Measurements from ENCODE around the gene C1orf50.
"Not testable (repeated sequence)": the region's sequence is repeated elsewhere in the genome, so short reads cannot be mapped to it uniquely, and the experiment has no call there.

Gene C1orf50

GRCh38 chr1:42745851-42746250 is 21.2 kb upstream of the C1orf50 start:
- H3K4me3 ChIP-seq (ENCODE audit: low read depth, low read length), result no peak overlapping the region
- no peak for TF ChIP-seq CTCF (IDR thresholded peaks at IDR 0.05; ENCODE audit: borderline replicate concordance, insufficient read depth, low read depth, low read length)

GRCh38 chr1:42746436-42747105 is 20.5 kb upstream of the C1orf50 start:
- no peak for TF ChIP-seq CTCF (IDR thresholded peaks at IDR 0.05; ENCODE audit: borderline replicate concordance, insufficient read depth, low read depth, low read length)
- H3K4me3 ChIP-seq (ENCODE audit: low read depth, low read length), result no peak overlapping the region

GRCh38 chr1:42747125-42747524 is 19.9 kb upstream of the C1orf50 start:
- peak; percentile 77 for TF ChIP-seq CTCF (IDR thresholded peaks at IDR 0.05; ENCODE audit: borderline replicate concordance, insufficient read depth, low read depth, low read length)
- H3K4me3 ChIP-seq (ENCODE audit: low read depth, low read length), result no peak overlapping the region

GRCh38 chr1:42748021-42748420 is 19.0 kb upstream of the C1orf50 start:
- H3K4me3 ChIP-seq (ENCODE audit: low read depth, low read length), result no peak overlapping the region
- TF ChIP-seq CTCF (IDR thresholded peaks at IDR 0.05; ENCODE audit: borderline replicate concordance, insufficient read depth, low read depth, low read length), result no peak

GRCh38 chr1:42748461-42749410 is 18.3 kb upstream of the C1orf50 start:
- no peak overlapping the region for H3K4me3 ChIP-seq (ENCODE audit: low read depth, low read length)
- TF ChIP-seq CTCF (IDR thresholded peaks at IDR 0.05; ENCODE audit: borderline replicate concordance, insufficient read depth, low read depth, low read length), result no peak

- H3K4me3 ChIP-seq (ENCODE audit: low read depth, low read length), result no peak overlapping the region
- no peak for TF ChIP-seq CTCF (IDR thresholded peaks at IDR 0.05; ENCODE audit: borderline replicate concordance, insufficient read depth, low read depth, low read length)
Measured at GRCh38 chr1:42750041-42750440, 17.0 kb upstream of the C1orf50 start.

- not testable (repeated sequence) for H3K4me3 ChIP-seq (ENCODE audit: low read depth, low read length)
Measured at GRCh38 chr1:42751511-42752070, 15.5 kb upstream of the C1orf50 start.
